DMS 273 treated with DMSO at 0.1 percent for 48 hours (cell line): ENCODE data around the gene UBL5.

Experiments used
- DNase-seq: peaks from one replicate; lab custom pipeline; 2025; lab: John Stamatoyannopoulos, UW

UBL5 gene

GRCh38 chr19:9854282-9854846, 26.6 kb downstream of the UBL5 start:
- DNase-seq: no peak

DNA sequence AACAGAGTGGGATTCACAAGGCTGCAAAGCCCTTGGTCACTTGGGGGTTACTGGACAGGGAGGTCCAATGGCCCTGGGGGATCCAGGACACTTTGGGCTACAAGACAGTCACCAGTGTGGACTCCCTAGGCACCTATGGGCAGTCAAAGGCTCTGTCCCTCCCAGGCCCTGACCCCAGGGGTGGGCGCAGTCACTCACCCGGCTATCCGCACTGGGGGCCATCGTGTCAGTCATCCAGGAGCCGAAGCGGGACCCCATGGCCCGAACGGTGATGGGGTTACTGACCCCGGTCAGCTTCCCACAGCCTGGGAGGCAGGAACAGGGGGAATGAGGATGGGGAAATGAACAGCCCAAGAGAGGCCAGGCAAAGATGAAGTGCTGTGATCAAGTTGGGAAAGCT, 28.9 kb downstream of the UBL5 start:
- no peak for DNase-seq

DNA sequence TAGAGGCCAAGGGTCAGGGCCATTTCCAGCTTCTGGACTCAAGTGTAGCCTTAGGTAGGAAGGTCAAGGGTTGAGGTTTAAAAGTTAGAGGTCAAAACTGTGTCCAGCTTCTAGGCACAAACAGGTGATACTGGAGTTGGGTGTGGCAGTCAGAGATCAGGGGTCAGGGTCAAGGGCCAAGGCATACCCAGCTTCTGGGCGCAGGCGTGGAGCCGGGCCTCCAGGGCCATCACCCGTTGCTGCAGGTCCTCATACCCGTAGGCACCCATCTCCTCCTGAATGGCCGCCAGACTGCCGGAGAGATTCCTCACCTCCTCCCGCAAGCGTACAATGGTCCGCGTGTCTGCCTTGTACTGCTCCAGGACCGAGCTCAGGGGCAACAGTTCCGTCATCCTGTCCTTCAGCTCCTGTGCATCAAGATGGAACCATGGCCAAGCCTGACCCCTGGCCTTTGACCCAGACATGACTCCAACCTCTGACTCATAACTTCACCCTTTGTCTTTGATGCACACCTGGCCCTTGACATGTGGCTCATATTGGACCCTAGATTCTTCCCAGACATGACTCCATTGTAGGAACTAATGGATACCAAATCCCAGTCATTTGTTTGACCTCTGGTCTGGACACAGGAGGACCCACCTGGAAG, 29.5 kb downstream of the UBL5 start:
- no peak for DNase-seq

DNA sequence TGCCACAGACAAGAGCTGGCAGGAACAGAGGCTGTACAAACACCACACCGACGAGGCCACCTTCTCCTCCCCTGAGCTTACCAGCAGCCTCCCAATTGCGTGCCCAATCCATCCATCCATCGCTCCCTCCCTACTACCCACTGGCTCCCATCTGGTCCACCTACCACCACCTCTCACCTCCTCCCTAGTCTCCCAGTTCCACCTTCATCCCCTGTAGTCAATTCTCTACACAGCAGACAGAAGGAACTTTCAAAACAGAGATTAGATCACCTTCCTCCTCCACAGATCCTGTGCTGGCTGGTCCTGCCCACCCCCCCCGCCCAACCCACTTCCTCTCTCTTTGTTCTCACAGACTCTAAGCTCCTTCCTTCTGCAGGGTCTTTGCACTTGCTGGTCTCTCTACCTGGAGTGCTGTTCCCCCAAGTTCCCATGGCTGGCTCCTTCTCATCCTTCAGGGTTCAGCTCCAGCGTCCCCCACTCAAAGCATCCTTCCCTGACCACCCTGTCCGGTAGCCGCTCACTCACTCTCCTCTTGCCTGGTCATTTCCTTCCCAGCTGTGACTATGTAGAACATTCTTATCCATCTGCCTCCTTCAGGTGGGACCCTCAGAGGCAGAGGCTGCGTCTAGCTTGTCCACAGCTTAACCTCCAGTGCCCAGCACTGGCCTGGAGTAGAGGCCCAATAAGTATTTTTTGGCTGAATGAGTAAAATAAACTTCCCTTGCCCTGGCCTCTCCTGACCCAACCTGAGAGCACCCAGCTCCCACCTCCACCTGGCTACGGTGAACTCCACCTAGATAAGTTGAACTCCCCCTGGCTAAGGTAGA, 30.4 kb downstream of the UBL5 start:
- no peak for DNase-seq

DNA sequence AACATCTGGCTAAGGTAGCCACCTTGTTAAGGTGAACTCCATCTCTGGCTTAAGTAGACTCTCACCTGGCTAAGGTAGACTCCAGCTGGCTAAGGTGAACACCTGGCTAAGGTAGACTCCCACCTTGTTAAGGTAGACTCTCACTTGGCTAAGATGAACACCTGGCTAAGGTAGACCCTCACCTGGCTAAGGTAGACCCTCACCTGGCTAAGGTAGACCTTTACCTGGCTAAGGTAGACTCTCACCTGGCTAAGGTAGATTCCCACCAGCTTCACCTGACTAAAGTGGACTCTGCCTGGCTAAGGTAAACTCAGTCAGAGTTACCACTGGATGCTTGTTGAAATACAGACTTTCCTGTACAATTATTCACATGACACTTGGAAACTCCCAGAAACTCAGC, 31.0 kb downstream of the UBL5 start:
- DNase-seq: no peak

- DNase-seq: no peak
These were observed 32.7 kb downstream of the UBL5 start for GRCh38 chr19:9860407-9860806.

DNA sequence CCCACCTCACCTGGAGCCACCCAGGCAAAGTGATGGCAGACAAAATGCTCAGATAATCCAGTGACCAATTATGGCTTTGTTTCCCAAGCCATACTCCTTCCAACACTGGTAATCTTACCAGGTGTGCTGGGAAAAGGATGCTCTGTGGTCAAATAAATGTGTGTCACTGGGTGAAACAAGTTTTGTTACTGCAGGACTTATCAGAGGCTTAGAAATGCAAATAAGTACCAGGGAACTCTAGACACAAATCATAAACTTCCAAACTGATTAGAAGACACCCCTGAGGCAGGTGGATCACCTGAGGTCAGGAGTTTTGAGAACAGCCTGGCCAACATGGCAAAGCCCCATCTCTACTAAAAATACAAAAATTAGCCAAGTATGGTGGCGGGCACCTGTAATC, 33.8 kb downstream of the UBL5 start:
- no peak for DNase-seq

DNA sequence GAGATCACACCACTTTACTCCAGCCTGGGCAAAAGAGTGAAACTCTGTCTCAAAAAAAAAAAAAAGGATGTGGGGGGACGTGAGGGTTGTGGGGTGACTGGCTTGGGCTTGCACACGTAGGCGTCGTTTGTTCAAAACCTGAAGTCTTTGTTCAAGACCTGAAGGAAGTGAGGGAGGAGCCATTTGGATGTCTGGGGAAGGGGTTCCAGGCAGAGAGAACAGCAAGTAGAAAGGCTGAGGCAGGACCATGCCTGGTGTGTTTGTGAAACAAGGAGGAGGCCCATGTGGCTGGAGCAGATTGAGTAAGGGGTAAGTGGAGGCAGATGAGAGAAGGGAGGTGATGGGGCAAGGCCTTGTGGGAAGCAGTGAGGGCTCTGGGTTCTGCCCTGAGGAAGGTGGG, 35.2 kb downstream of the UBL5 start:
- DNase-seq: no peak

DNA sequence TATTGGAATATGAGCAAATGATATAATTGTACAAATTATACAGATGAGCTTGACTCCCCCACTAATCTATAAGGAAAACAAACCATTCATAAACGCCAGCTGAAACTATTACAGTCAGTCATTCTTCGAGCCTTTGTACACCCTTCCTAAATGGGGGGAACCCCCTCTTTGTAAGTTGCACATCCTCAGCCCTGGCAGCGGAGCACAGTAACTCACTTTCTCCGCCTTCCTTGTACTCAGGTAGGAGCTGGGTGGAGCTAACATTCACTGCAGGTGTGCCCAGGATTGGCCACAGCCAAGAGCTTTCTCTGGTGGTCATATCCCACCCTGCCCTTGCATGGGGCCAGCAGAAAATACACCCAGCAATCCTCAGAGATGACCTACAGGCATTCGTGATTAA, 36.0 kb downstream of the UBL5 start:
- no peak for DNase-seq

DNA sequence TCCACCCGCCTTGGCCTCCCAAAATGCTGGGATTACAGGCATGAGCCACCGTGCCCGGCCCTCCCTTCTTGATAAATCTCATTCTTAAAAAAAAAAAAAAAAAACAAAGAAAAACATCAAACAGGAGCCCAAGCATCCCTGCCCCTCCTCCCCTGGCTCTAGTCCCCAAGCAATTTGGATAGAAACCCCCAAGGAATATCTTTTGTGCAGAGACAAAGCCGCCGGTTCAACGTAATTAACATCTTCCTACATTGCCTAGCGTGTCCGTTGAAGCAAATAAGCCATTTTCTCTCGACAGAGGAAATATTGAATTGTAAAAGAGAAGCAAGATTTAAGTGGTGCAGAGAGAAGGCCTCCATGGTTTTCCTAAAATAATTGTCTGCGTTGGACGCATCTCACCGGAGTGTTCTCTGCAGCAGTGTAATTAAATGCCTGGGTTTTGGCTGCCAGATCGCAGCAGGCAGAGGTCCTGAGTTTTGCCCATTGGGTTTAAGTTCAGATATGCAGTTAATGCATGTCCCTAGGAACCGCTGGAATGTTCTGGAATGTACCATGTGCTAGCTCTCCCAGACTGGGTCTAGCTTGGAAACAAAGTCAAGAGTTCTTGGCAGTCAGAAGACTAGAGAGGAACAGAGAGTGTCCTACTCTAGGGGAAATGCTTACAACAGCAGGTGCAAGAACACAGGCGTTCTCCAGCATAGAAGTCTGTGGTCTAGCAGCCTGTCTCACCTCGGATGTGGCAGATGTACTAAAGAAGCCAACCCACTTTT, 38.2 kb downstream of the UBL5 start:
- no peak for DNase-seq

- DNase-seq: peak; percentile 51
These were observed 41.4 kb downstream of the UBL5 start for GRCh38 chr19:9868983-9869617.

- DNase-seq: no peak
These were observed 44.1 kb downstream of the UBL5 start for GRCh38 chr19:9871626-9872338.

DNA sequence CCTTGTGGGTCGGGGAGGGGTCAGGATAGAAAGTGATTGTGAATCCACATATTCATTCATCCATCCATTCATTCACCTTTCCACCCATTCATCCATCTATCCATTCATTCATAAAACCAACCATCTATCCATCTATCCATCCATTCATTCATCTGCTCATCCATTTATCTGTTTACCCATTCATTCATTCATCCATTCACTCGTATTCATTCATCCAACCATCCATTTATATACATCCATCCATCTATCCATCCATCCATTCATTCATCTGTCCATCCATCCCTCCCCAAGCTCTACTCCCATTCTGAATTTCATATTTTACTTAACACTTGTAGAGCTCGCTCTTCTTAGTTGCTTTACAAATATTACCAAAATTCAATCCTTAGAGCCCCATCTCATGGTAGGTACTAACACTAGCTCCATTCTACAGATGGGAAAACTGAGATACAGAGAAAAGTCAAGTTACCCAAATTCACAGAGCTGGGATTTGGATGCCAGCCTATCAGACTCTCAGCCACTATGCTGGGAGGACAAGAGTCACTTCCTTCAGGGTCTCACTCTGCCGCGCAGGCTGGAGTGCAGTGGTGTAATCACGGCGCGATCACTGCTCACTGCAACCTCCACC, 45.0 kb downstream of the UBL5 start:
- DNase-seq: no peak

- no peak for DNase-seq
These were observed 47.4 kb downstream of the UBL5 start for GRCh38 chr19:9875031-9875627.

DNA sequence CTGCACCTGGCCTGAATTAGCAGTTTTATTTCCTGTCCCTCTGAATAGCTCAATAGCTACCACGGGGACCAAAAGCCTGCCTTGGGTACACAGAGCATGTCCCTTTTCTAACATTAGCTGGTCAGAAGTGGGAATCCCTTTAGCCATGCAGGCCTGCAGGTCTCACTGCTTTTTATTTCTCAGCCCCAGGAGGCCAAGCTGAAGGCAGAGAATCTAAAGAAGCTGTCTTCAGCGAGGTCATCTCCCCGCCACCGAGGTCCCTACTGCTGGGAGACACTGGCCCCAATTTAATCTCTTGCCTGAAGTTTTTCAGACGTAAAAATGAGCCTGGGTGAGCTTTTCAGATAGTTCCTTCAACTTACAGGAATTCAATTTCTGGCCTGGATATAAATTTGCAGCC, 48.1 kb downstream of the UBL5 start:
- no peak for DNase-seq

GRCh38 chr19:9877780-9878510, 50.2 kb downstream of the UBL5 start:
- no peak for DNase-seq

- DNase-seq: no peak
These were observed 50.9 kb downstream of the UBL5 start for GRCh38 chr19:9878511-9879196.
